Muscle of arm (tissue), 12 donors: ENCODE measurements around the gene CA11. TPM values are rescaled to one million over a fixed set of nuclear protein-coding genes. Genes with fewer than 3 reads are reported as not detected.
"Not testable (repeated sequence)": the region's sequence is repeated elsewhere in the genome, so short reads cannot be mapped to it uniquely, and the experiment has no call there.

ENCODE experiments used
- DNase-seq: peaks from one replicate; pipeline ENCODE4 v3.0.0-alpha.2; 2013
- polyA plus RNA-seq, 12 donors: library from polyadenylated mRNA; unstranded; fragments of 120-200 nt; gene quantifications; one replicate each; pipeline ENCODE4 v1.2.1, GENCODE V29; 2013; ENCODE audit not compliant: insufficient read length in 12 of 12

CA11 gene
- polyA plus RNA-seq, 12 donors, result 5.8 to 20.9 (median 10.5) TPM; not detected in 1

DNA sequence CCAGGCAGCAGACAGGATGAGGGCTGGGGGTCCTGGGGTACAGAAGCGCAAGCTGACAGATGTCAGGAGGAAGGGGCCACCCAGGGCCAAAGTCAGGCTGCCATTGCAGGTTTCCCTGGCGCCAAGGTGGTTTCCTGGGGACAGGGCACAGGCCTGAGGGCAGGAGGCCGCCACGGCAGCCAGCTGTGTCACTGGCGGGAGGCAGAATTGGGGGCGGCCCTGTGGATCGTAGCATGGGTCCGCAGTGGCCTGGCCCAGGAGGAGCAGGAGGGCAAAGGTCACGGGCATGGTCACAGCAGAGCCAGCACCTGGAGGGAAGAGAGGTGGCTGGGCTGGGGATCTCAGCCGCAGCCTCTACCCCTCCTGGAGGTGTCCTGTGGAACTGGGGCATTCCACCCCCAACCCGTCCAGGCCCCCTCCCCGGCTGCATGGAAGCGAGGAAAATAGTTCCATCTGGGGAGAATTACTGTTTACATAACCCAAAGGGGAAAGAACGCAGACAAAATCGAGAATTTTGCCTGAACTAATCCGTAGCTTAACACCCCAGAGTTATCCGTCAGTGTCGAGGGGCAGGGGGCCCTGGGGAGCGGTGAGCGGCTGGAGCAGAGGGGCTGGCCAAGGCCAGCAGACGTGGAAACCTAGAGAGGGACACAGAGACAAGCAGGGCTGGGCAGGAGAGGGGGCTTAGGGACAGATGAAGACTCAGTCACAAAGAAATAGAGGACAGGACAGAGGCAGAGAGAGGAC, 24.9 kb upstream of the CA11 start:
- DNase-seq, result no peak

DNA sequence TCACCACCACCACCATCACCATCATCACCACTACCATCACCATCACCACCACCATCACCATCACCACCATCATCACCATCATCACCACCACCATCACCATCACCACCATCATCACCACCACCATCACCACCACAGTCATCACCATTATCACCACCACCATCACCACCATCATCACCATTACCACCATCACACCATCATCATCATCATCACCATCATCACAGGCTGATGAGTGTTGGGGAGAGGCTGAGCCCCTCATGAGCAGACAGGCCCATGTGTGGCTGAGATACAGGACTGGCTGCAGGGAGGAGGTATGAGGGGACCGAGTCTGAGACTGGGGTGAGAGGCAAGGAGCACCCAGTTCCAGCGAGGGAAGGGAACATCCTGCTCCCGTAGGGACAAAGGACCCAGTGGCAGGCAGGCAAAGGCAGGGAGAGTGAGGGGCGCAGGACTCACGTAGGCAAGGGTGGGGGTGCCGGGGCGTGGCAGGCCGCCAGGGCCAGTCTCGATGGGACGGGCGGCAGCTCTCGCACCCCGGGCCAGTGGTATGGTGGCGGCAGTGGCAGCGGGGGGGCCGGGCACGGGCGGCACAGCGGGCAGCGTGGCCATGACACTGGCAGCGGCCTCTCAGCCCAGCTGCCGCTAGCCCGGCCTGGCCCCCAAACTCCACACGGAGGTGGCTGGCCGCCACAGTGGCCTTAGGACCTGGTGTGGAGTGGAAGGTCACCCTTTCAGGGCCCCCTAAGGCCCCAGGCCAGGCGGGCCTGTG, 24.1 kb upstream of the CA11 start:
- DNase-seq, result no peak

- DNase-seq, result no peak
Measured at GRCh38 chr19:48668761-48669160, 22.8 kb upstream of the CA11 start.

GRCh38 chr19:48668332-48668731, 22.3 kb upstream of the CA11 start:
- DNase-seq, result no peak

- DNase-seq, result no peak
Measured at GRCh38 chr19:48665786-48666185, 19.8 kb upstream of the CA11 start.

- no peak for DNase-seq
Measured at GRCh38 chr19:48664476-48664875, 18.5 kb upstream of the CA11 start.

- DNase-seq, result no peak
Measured at GRCh38 chr19:48663667-48664066, 17.7 kb upstream of the CA11 start.

DNA sequence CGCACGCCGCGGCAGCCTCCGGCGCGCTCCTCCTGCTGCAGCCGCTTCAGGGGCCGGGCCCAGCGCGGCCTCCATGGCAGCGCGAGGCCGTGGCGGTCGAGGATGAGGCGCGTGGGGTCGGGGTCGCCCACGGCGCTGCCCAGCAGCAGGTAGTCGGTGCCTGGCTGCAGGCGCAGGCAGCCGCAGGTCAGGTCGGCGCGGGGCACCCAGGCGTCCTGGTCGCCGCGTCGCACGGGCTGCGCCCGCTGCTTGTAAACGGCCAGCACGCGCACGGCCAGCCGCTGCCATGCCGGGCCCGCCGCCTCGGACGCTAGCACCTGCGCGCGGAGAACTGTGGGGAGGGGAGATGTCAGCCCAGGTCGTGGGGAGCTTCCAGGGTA, 15.7 kb upstream of the CA11 start:
- DNase-seq, result no peak

GRCh38 chr19:48660852-48661710, 15.1 kb upstream of the CA11 start:
- peak; percentile 86 for DNase-seq

- DNase-seq, result no peak
Measured at GRCh38 chr19:48659768-48660167, 13.8 kb upstream of the CA11 start.

DNA sequence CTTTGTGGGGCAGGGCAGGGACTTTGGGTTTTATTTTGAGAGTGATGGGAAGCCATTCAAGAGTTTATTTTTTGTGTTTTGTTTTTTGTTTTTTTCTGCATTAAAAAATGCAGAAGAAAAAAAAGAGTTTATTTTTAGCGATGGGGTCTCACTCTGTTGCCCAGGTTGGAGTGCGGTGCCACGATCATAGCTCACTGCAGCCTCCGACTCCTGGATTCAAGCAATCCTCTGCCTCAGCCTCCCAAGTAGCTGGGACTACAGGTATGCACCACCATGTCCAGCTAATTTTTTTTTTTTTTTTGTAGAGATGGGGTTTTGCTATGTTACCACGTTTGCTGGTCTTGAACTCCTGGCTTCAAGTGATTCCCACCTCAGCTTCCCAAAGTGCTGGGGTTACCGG, 12.5 kb upstream of the CA11 start:
- no peak for DNase-seq

- not testable (repeated sequence) for DNase-seq
Measured at GRCh38 chr19:48657828-48658227, 11.8 kb upstream of the CA11 start.

DNA sequence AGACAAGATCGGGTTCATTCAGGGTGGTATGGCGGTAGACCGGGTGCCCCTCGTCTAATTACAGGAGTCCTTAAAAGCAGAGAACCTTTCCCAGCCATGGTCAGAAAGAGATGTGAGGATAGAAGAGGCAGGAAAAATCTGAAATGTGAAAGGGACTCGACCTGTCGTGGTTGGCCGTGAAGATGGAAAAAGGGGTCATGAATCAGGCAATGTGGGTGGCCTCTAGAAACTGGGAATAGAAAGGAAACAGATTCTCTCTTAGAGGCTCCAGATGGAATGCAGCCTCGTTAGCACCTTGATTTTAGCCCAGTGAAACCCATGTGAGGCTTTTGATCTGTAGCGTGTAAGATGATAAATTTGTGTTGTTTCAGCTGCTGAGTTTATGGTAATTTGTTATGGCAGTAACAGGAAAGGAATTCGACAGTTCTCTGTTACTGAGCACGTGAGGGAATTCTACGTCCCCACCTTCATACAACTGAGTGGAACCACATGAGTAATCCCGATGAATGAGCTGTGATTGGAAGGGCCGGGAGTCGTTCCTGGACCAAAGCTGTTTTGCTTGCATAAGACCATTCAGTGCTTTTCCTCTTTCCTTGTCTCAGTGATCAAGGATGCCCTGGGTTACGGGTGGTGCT, 11.0 kb upstream of the CA11 start:
- no peak for DNase-seq

- DNase-seq, result no peak
Measured at GRCh38 chr19:48654299-48655059, 8.5 kb upstream of the CA11 start.

DNA sequence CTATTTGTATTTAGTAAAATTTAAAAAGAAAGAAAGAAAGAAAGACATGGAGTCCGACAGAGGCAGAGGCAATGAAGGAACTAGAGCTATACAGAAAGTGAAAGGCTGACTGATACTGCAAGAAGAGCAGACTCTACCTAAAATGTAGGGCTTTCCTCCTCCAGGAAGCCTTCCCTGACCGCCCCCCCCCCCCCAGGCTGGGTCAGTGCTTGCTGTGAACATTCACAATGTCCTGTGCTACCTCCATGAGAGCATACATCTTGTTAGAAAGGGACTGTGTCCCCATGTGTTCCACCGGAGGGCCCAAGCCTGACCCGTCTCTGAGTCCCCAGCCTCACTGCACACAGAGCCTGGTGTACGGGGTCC, 5.7 kb upstream of the CA11 start:
- no peak for DNase-seq

DNA sequence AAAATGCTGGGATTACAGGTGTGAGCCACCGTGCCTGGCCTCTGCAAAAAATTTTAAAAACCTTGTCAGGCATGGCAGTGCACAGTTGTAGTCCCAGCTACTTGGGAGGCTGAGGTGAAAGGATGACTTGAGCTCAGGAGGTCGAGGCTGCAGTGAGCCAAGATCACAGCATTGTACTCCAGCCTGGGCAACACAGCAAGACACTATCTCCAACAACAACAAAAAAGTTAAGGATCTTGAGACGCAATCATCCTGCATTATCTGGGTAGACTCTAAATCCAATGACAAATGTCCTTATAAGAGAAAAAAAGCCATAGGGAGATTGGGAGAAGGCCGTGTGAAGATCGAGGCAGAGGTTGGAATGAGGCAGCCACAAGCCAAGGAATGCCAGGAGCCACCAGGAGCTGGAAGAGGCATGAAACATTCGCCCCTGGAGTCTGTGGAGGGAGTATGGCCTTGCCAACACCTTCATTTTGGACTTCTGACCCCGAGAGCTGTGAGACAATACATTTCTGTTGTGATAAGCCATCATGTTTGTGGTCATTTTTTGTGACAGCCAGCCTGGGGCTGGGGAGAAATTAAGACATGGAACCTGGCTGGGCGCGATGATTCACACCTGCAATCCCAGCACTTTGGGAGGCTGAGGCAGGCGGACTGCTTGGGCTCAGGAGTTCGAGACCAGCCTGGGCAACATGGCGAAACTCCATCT, 5.1 kb upstream of the CA11 start:
- no peak for DNase-seq

DNA sequence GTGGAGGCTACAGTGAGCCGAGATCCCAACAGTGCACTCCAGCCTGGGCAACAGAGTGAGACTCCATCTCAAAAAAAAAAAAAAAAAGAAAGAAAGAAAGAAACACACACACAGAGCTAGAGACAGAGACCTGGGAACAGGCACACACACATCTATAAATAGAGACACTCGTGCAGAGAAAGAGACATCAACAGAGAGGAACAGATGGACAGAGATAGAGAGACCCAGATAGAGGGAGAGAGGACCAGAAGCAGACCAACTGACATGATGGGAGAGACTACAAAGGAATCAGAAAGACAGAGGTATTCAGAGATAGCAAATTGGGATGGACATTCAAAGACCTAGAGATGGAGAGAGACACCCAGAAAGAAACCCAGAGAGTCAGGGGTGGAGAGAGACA, 2.1 kb upstream of the CA11 start:
- no peak for DNase-seq

DNA sequence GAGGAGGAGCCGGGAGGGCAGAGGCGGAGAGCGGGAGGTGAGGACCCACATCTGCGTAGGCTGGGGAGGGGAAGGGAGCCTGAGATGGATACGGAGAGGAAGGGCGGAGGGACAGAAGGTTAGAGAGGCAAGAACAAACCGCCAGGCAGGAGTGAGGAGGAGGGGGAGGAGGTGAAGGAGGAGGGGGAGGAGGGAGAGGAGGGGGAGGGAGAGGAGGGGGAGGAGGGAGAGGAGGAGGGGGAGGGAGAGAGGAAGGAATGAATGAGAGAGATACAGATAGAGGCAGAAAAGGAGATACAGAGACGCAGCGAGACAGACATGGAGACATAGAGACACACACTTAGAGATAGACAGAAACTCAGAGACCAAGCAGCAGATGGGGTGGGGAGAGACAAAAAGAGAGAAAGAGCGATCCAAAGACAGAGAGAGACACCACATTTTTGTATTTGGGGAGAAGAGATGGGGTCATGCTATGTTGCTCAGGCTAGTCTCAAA, 782 bp upstream of the CA11 start:
- no peak for DNase-seq

- DNase-seq, result no peak
Measured at GRCh38 chr19:48645620-48646000, 377 bp downstream of the CA11 start.

DNA sequence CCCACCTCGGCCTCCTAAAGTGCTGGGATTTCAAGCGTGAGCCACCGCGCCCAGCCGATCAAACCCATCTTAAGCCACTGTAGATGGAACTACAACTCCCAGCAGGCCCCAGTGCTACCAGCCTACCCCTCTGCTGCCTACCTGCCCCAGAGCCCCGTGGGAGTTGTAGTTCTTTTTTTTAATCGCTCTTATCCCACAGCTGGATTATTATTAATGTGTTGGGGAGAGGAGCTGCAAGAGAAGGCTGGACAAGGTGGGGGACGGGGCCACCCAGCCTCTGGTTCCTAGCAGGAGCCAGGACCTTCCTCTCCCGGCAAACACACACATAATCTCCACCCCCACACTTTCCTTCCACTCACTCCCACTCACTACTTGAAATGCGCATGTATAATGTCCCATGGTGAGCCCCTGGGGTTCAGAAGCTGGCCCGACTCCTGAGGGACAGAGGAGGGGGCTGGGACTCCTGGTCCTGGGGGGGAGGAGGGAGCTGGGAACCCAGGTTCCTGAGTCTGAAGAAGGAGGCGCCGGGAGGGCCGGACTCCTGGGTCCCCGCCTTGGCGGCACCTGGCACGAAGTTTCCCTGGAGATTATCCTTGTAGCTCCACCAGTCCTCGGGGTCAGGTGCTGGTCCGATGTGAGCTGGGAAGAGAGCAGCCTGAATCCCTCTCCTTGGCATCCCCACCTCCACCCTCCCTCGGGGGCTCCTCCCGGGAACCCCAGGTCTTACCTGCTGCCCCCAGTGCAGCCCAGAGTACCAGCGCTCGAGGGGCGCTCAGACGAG, 958 bp downstream of the CA11 start:
- DNase-seq, result peak; percentile 82
